Measurements from ENCODE around the gene MYO19.

Gene MYO19

GRCh38 chr17:36525113-36525512 is 9.6 kb downstream of the MYO19 start:
- no peak overlapping the region for H3K27ac ChIP-seq (ENCODE audit: extremely low read depth, low read depth, low read length)
- H3K36me3 ChIP-seq (ENCODE audit: control insufficient read depth in 2 of 2, insufficient read depth in 1 of 2, low read length in 2 of 2): peaks cover 84 to 92% of the 10 kb centered on the region in 2 experiments
- TF ChIP-seq ZNF629 (tag by site-specific recombination; IDR thresholded peaks at IDR 0.05) (no peak), ZNF211 (tag by site-specific recombination; IDR thresholded peaks at IDR 0.05; ENCODE audit: low read depth) (no peak), ZNF433 (tag by site-specific recombination; IDR thresholded peaks at IDR 0.05; ENCODE audit: low read depth) (no peak), KLF8 (tag by site-specific recombination; IDR thresholded peaks at IDR 0.05) (no peak), SCRT2 (tag by site-specific recombination; IDR thresholded peaks at IDR 0.05) (no peak), ZNF830 (tag by site-specific recombination; IDR thresholded peaks at IDR 0.05; ENCODE audit: low read depth) (no peak), ZNF707 (tag by site-specific recombination; IDR thresholded peaks at IDR 0.05) (no peak), ZNF23 (tag by site-specific recombination; IDR thresholded peaks at IDR 0.05; ENCODE audit: borderline replicate concordance) (no peak), ZBTB7A (tag by site-specific recombination; IDR thresholded peaks at IDR 0.05; ENCODE audit: low read depth) (no peak), ZNF792 (tag by site-specific recombination; IDR thresholded peaks at IDR 0.05) (no peak), ZNF624 (tag by site-specific recombination; IDR thresholded peaks at IDR 0.05) (no peak), ZNF654 (tag by site-specific recombination; IDR thresholded peaks at IDR 0.05; ENCODE audit: low read depth) (no peak), ZNF175 (tag by site-specific recombination; IDR thresholded peaks at IDR 0.05) (no peak)
- no peaks in the 10 kb centered on the region for H3K4me1 ChIP-seq (ENCODE audit: control insufficient read depth, insufficient read depth, low read length)
- ChIA-PET CTCF (interaction anchor here (0.6 to 2.0 kb wide), 3 partner anchors 9 to 535 kb away, joined by 3 to 13 read pairs (median 3); partner anchors contain the start of genes MYO19 and PIGW), POLR2A (interaction anchor here (1.3 to 1.6 kb wide), 3 partner anchors 9 to 11 kb away, joined by 3 to 6 read pairs (median 4); partner anchors contain the start of genes MYO19 and PIGW)
- no peak overlapping the region for H3K4me3 ChIP-seq (ENCODE audit: low read depth, low read length)
- H3K9me3 ChIP-seq (ENCODE audit: control insufficient read depth, insufficient read depth, low read depth, low read length): no peaks in the 10 kb centered on the region

- no peak for TF ChIP-seq ZNF610 (tag by site-specific recombination; IDR thresholded peaks at IDR 0.05; ENCODE audit: borderline replicate concordance)
- TF ChIP-seq ZNF624 (tag by site-specific recombination; IDR thresholded peaks at IDR 0.05): no peak
- TF ChIP-seq CTCF (tag by site-specific recombination; IDR thresholded peaks at IDR 0.05): no peak
- TF ChIP-seq ZNF501 (tag by site-specific recombination; IDR thresholded peaks at IDR 0.05): no peak
- TF ChIP-seq ZNF280D (tag by site-specific recombination; IDR thresholded peaks at IDR 0.05): no peak
- TF ChIP-seq ZNF843 (tag by site-specific recombination; IDR thresholded peaks at IDR 0.05): no peak
- TF ChIP-seq SETDB1 (IDR thresholded peaks at IDR 0.05; ENCODE audit: insufficient read length, low read length): no peak
- no peak overlapping the region for H3K4me3 ChIP-seq (ENCODE audit: low read depth, low read length)
- H3K27ac ChIP-seq (ENCODE audit: extremely low read depth, low read depth, low read length): no peak overlapping the region
- POLR2A ChIA-PET: interaction anchor here (0.9 to 1.6 kb wide), 4 partner anchors 9 to 12 kb away, joined by 4 to 6 read pairs (median 4); partner anchors contain the start of genes MYO19 and PIGW
- CTCF ChIA-PET: interaction anchor here (0.6 to 2.0 kb wide), 3 partner anchors 10 to 534 kb away, joined by 3 to 13 read pairs (median 3); partner anchors contain the start of genes MYO19 and PIGW
- peaks cover 84 to 92% of the 10 kb centered on the region in 2 experiments for H3K36me3 ChIP-seq (ENCODE audit: control insufficient read depth in 2 of 2, insufficient read depth in 1 of 2, low read length in 2 of 2)
- H3K9me3 ChIP-seq (ENCODE audit: control insufficient read depth, insufficient read depth, low read depth, low read length): no peaks in the 10 kb centered on the region
- no peaks in the 10 kb centered on the region for H3K4me1 ChIP-seq (ENCODE audit: control insufficient read depth, insufficient read depth, low read length)
These were observed 10.2 kb downstream of the MYO19 start for GRCh38 chr17:36524428-36524876.

Data from HEK293 (cell line).